ENCODE results near the gene APOA5. TPM values are rescaled to one million over a fixed set of nuclear protein-coding genes. Genes with fewer than 3 reads are reported as not detected.

The APOA5 gene
- total RNA-seq, 1 experiment from 2014 or later: 0.20 TPM

- H3K36me3 Mint-ChIP-seq: no peaks in the 10 kb centered on the region
- TF ChIP-seq ZNF317 (CRISPR knock-in tag; IDR thresholded peaks at IDR 0.05; ENCODE audit: borderline replicate concordance, low read depth) (no peak), TEAD1 (CRISPR knock-in tag; IDR thresholded peaks at IDR 0.05) (no peak), ZNF416 (CRISPR knock-in tag; IDR thresholded peaks at IDR 0.05) (no peak), RELA (CRISPR knock-in tag; IDR thresholded peaks at IDR 0.05; ENCODE audit: borderline replicate concordance) (no peak), GABPB1 (CRISPR knock-in tag; IDR thresholded peaks at IDR 0.05) (peak; percentile 96)
- no peak within 1 kb of the TSS for H3K4me3 Mint-ChIP-seq
- ChIA-PET CTCF (interaction anchor here (0.8 to 1.7 kb wide), 4 partner anchors 13 to 277 kb away, joined by 3 to 10 read pairs (median 3); partner anchors contain the start of gene APOA5), POLR2A (no interaction called here)
- H3K27ac Mint-ChIP-seq: no peak within 1 kb of the TSS
- no peak for ATAC-seq
- peaks cover 1% of the 10 kb centered on the region for H3K27me3 Mint-ChIP-seq (ENCODE audit: low read depth)
- DNase-seq (ENCODE audit: low spot score): no peak
- peaks cover 3% of the 10 kb centered on the region; the same call in 1 of the 2 replicates for H3K9me3 Mint-ChIP-seq
- peaks cover under 1% of the 10 kb centered on the region for H3K4me1 Mint-ChIP-seq
Measured at GRCh38 chr11:116829525-116830183, 38.0 kb upstream of the APOA5 start, which contains the start of gene APOC3. TSS of gene APOC3 (plus strand) at chr11:116829907. CDS start at chr11:116830583, 676 bp downstream.

DNA sequence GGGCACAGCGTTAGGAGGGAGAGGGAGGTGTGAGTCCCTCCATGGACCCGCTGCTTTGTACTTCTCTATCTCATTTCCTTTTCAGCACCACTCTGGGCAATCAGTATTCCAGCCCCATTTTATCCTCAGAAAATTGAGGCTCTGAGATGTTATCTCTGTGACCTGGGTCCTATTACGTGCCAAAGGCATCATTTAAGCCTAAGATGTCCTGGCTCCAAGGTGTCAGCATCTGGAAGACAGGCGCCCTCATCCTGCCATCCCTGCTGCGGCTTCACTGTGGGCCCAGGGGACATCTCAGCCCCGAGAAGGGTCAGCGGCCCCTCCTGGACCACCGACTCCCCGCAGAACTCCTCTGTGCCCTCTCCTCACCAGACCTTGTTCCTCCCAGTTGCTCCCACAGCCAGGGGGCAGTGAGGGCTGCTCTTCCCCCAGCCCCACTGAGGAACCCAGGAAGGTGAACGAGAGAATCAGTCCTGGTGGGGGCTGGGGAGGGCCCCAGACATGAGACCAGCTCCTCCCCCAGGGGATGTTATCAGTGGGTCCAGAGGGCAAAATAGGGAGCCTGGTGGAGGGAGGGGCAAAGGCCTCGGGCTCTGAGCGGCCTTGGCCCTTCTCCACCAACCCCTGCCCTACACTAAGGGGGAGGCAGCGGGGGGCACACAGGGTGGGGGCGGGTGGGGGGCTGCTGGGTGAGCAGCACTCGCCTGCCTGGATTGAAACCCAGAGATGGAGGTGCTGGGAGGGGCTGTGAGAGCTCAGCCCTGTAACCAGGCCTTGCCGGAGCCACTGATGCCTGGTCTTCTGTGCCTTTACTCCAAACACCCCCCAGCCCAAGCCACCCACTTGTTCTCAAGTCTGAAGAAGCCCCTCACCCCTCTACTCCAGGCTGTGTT is 37.2 kb upstream of the APOA5 start:
- no peak for DNase-seq (ENCODE audit: low spot score)
- no peak overlapping the region for H3K4me3 Mint-ChIP-seq
- no peaks in the 10 kb centered on the region; the same call in 1 of the 2 replicates for H3K27me3 Mint-ChIP-seq (ENCODE audit: low read depth)
- H3K27ac Mint-ChIP-seq: no peak overlapping the region
- no peaks in the 10 kb centered on the region for H3K36me3 Mint-ChIP-seq
- ChIA-PET POLR2A (no interaction called here), CTCF (interaction anchor here (0.8 to 1.7 kb wide), 4 partner anchors 13 to 277 kb away, joined by 3 to 10 read pairs (median 3); partner anchors contain the start of gene APOA5)
- H3K4me1 Mint-ChIP-seq: no peaks in the 10 kb centered on the region
- H3K9me3 Mint-ChIP-seq: peaks cover 3% of the 10 kb centered on the region; the same call in 1 of the 2 replicates
- TF ChIP-seq IRF1 (CRISPR knock-in tag; IDR thresholded peaks at IDR 0.05): no peak
- TF ChIP-seq GABPB1 (CRISPR knock-in tag; IDR thresholded peaks at IDR 0.05): peak; percentile 75
- ATAC-seq: no peak; the same call in none of the 2 replicates

DNA sequence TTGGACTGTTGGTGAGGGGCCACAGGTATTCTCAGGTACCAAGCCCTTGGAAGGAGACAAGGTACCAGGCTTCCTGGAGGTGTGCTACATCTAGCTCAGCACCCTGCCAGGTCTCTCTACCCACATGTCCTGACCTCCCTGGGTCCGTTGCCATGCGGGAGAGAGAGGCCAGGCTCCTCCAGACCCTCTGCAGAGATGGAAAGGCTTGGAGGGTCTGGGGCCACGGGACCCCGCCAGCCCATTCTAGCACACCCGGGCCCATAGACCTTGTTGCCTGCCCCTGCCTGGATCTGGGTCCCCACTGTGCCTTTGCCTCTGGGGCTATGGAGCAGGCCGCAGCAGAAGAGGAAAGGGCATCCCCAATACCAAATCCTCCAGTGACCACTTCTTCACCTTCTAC is 35.8 kb upstream of the APOA5 start:
- CTCF ChIA-PET: interaction anchor here (1.2 to 1.5 kb wide), 2 partner anchors 8 to 36 kb away, joined by 5 to 6 read pairs; partner anchors contain the start of gene APOA5
- POLR2A ChIA-PET: no interaction called here
- no peak overlapping the region for H3K27ac Mint-ChIP-seq

More for the DNA sequence above, 35.8 kb upstream of the APOA5 start:
- H3K36me3 Mint-ChIP-seq: no peaks in the 10 kb centered on the region
- H3K9me3 Mint-ChIP-seq: peaks cover 3% of the 10 kb centered on the region; the same call in 1 of the 2 replicates
- no peaks in the 10 kb centered on the region for H3K4me1 Mint-ChIP-seq
- no peak for DNase-seq (ENCODE audit: low spot score)
- H3K27me3 Mint-ChIP-seq (ENCODE audit: low read depth): no peaks in the 10 kb centered on the region; the same call in 1 of the 2 replicates
- TF ChIP-seq, protein P1, sequence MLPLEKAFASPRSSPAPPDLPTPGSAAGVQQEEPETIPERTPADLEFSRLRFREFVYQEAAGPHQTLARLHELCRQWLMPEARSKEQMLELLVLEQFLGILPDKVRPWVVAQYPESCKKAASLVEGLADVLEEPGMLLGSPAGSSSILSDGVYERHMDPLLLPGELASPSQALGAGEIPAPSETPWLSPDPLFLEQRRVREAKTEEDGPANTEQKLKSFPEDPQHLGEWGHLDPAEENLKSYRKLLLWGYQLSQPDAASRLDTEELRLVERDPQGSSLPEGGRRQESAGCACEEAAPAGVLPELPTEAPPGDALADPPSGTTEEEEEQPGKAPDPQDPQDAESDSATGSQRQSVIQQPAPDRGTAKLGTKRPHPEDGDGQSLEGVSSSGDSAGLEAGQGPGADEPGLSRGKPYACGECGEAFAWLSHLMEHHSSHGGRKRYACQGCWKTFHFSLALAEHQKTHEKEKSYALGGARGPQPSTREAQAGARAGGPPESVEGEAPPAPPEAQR (CRISPR knock-in tag; IDR thresholded peaks at IDR 0.05): no peak
- no peak for TF ChIP-seq ESRRA (CRISPR knock-in tag; IDR thresholded peaks at IDR 0.05; ENCODE audit: borderline replicate concordance)
- TF ChIP-seq SMAD4 (CRISPR knock-in tag; IDR thresholded peaks at IDR 0.05): no peak
- no peak for TF ChIP-seq HMGA2 (CRISPR knock-in tag; IDR thresholded peaks at IDR 0.05)
- TF ChIP-seq IRF2 (CRISPR knock-in tag; IDR thresholded peaks at IDR 0.05; ENCODE audit: borderline replicate concordance, low read depth): no peak
- TF ChIP-seq E2F5 (CRISPR knock-in tag; IDR thresholded peaks at IDR 0.05): no peak
- TF ChIP-seq, protein P2, sequence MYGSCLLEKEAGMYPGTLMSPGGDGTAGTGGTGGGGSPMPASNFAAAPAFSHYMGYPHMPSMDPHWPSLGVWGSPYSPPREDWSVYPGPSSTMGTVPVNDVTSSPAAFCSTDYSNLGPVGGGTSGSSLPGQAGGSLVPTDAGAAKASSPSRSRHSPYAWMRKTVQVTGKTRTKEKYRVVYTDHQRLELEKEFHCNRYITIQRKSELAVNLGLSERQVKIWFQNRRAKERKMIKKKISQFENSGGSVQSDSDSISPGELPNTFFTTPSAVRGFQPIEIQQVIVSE (CRISPR knock-in tag; IDR thresholded peaks at IDR 0.05; ENCODE audit: borderline replicate concordance): no peak
- TF ChIP-seq JAZF1 (CRISPR knock-in tag; IDR thresholded peaks at IDR 0.05): no peak
- no peak for TF ChIP-seq NFYB (CRISPR knock-in tag; conservative IDR thresholded peaks at IDR 0.05; ENCODE audit: low read depth)
- TF ChIP-seq ZNF671 (CRISPR knock-in tag; IDR thresholded peaks at IDR 0.05): no peak
- no peak overlapping the region for H3K4me3 Mint-ChIP-seq
- no peak for ATAC-seq

All from WTC11 (cell line).